Endothelial cell of hepatic sinusoid (primary cell): ENCODE data around the gene VENTX.

ENCODE experiments used
- in situ Hi-C: cut with HindIII; loops from 2 replicates; pipeline ENCODE4 v1.10.0; 2017; ENCODE audit warnings: low sequenced_read_pairs

VENTX gene

GRCh38 chr10:133269367-133269766 is 31.7 kb downstream of the VENTX start:
- in situ Hi-C loops, result no loop called here

- in situ Hi-C loops, result no loop called here
Observed at GRCh38 chr10:133270204-133270603, 32.5 kb downstream of the VENTX start.

- in situ Hi-C loops, result no loop called here
Observed at GRCh38 chr10:133270773-133271297, 33.2 kb downstream of the VENTX start.

GRCh38 chr10:133271521-133272300 is 34.1 kb downstream of the VENTX start:
- in situ Hi-C loops, result no loop called here

- in situ Hi-C loops, result no loop called here
Observed at GRCh38 chr10:133272301-133272963, 34.8 kb downstream of the VENTX start.

- in situ Hi-C loops, result no loop called here
Observed at GRCh38 chr10:133272964-133273420, 35.3 kb downstream of the VENTX start.

GRCh38 chr10:133273534-133274143 is 36.0 kb downstream of the VENTX start:
- in situ Hi-C loops, result no loop called here

- in situ Hi-C loops, result no loop called here
Observed at GRCh38 chr10:133274751-133275683, 37.4 kb downstream of the VENTX start.

GRCh38 chr10:133275684-133276092 is 38.0 kb downstream of the VENTX start:
- in situ Hi-C loops, result no loop called here

GRCh38 chr10:133276100-133276434 is 38.4 kb downstream of the VENTX start:
- in situ Hi-C loops, result no loop called here

- in situ Hi-C loops, result no loop called here
Observed at GRCh38 chr10:133276435-133277201, 39.0 kb downstream of the VENTX start, which contains the start of gene ADAM8. Gene ADAM8 (minus strand): TSS chr10:133276868. CDS start chr10:133276817, 51 bp downstream.

GRCh38 chr10:133277277-133277992 is 39.8 kb downstream of the VENTX start:
- in situ Hi-C loops, result no loop called here

GRCh38 chr10:133277993-133278576 is 40.4 kb downstream of the VENTX start:
- in situ Hi-C loops, result no loop called here

- in situ Hi-C loops, result no loop called here
Observed at GRCh38 chr10:133278577-133279265, 41.1 kb downstream of the VENTX start.

- in situ Hi-C loops, result no loop called here
Observed at GRCh38 chr10:133279326-133280226, 41.9 kb downstream of the VENTX start.

GRCh38 chr10:133280391-133281059 is 42.9 kb downstream of the VENTX start:
- in situ Hi-C loops, result no loop called here

- in situ Hi-C loops, result no loop called here
Observed at GRCh38 chr10:133281084-133281483, 43.4 kb downstream of the VENTX start.
